GM23338 (cell line): ENCODE data around the gene NUB1.

ENCODE experiments used
- CREB1 ChIP-seq: fragments of 250-450 bp; sonication (Bioruptor Pico); IDR thresholded peaks from 2 replicates; pipeline ENCODE4 v1.5.0; 2020; ENCODE audit warnings: low read depth, mild to moderate bottlenecking, moderate library complexity
- EZH2 ChIP-seq: fragments of 200-600 bp; sonication (generic); IDR thresholded peaks from one replicate; pipeline ENCODE4 v1.8.0; 2017; ENCODE audit warnings: antibody characterized with exemption, mild to moderate bottlenecking, low read depth; ENCODE audit not compliant: unreplicated experiment
- EZH2phosphoT487 ChIP-seq: fragments of 200-600 bp; sonication (generic); IDR thresholded peaks from one replicate; pipeline ENCODE4 v1.8.1; 2018; ENCODE audit warnings: antibody characterized with exemption; ENCODE audit not compliant: unreplicated experiment
- ZNF114 ChIP-seq: fragments of 250-450 bp; sonication (Bioruptor Pico); IDR thresholded peaks from 2 replicates; pipeline ENCODE4 v1.5.0; 2020; ENCODE audit warnings: mild to moderate bottlenecking, moderate library complexity
- TF ChIP-seq, protein P1 (sequence below), 2 experiments: fragments of 200-600 bp in 1 of 2; sonication (generic) in 1 of 2; conservative IDR thresholded peaks; 2 replicates each; pipeline versions ENCODE4 v1.5.1 to v1.6.1; 2016 to 2017; ENCODE audit warnings: antibody characterized with exemption in 2 of 2, low read depth in 2 of 2, mild to moderate bottlenecking in 2 of 2, moderate library complexity in 1 of 2

DNA sequence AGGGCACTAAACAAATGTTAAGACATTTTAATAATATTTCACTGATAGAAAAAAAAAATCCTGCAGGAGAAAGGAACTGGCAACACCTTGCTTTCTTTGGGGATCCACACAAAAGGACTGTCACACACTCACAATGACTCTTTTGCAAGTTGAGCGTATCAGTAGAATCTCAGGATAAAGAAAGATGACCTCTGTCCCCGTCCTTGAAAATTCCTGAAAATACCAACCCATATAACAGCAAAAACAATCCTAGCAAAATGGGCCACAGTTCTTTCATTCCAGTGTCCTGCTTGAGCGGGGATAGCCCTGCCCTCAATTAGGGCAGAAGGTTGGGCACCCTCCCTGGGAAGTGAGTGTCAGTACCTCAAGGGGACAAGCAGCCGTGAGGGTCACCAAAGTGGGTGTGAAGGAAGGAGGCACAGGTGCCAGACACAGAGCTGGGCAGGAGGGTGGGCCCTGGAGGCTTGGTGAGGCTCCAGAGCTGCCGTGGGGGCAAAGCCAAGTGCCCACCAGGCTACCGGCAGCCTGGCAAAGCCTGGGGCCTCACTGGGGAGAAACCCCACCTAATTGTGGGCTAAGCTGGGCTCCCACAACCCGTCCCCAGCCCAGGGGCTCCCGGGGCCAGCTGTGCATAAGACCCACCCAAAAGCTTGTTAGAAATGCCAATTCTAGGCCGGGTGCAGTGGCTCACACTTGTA, 65.4 kb downstream of the NUB1 start:
- TF ChIP-seq ZNF114 (CRISPR knock-in tag): no peak
- TF ChIP-seq, protein P1, sequence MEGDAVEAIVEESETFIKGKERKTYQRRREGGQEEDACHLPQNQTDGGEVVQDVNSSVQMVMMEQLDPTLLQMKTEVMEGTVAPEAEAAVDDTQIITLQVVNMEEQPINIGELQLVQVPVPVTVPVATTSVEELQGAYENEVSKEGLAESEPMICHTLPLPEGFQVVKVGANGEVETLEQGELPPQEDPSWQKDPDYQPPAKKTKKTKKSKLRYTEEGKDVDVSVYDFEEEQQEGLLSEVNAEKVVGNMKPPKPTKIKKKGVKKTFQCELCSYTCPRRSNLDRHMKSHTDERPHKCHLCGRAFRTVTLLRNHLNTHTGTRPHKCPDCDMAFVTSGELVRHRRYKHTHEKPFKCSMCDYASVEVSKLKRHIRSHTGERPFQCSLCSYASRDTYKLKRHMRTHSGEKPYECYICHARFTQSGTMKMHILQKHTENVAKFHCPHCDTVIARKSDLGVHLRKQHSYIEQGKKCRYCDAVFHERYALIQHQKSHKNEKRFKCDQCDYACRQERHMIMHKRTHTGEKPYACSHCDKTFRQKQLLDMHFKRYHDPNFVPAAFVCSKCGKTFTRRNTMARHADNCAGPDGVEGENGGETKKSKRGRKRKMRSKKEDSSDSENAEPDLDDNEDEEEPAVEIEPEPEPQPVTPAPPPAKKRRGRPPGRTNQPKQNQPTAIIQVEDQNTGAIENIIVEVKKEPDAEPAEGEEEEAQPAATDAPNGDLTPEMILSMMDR (conservative IDR thresholded peaks at IDR 0.05; ENCODE audit: low read depth in 2 of 2): no peak
- no peak for TF ChIP-seq EZH2phosphoT487
- no peak for TF ChIP-seq EZH2
- no peak for TF ChIP-seq CREB1 (CRISPR knock-in tag)
